H4 (cell line): ENCODE data around the gene FNDC5. TPM values are rescaled to one million over a fixed set of nuclear protein-coding genes. Genes with fewer than 3 reads are reported as not detected.
A peak's percentile ranks its signal among the peaks of the same experiment; 100 is the strongest.

Experiments
- DNase-seq: peaks from one replicate; pipeline ENCODE4 v3.0.0-alpha.2; 2015; ENCODE audit warnings: low spot score
- total RNA-seq: library from RNA; depleted of rRNA; stranded (reverse); fragments of >200 nt; shearing (Covaris generic); gene quantifications from 2 replicates; pipeline ENCODE4 v1.2.3, GENCODE V29; 2014

FNDC5 gene
- total RNA-seq, 1 experiment from 2014 or later, result 0.15 TPM

DNA sequence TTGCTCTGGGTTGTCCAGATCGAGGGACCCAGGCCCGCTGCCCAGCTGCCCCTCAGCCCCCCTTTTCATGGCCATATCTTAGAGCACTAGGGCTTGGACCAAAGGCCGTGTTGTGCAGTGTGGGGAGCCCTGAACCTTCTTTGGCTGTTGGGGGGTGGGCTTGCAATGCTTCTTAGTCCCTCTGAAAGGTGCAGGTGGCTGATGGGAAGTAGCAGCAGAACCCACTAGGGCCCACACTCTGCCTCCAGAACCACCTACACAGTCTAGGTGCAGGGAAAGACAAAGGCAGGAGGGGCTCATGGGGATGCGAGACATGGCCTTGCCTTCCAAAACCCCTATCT lies 13.3 kb upstream of the FNDC5 start:
- DNase-seq, result no peak

GRCh38 chr1:32883338-32884031 lies 12.8 kb upstream of the FNDC5 start:
- DNase-seq, result no peak

GRCh38 chr1:32881871-32882850 lies 11.4 kb upstream of the FNDC5 start:
- no peak for DNase-seq

DNA sequence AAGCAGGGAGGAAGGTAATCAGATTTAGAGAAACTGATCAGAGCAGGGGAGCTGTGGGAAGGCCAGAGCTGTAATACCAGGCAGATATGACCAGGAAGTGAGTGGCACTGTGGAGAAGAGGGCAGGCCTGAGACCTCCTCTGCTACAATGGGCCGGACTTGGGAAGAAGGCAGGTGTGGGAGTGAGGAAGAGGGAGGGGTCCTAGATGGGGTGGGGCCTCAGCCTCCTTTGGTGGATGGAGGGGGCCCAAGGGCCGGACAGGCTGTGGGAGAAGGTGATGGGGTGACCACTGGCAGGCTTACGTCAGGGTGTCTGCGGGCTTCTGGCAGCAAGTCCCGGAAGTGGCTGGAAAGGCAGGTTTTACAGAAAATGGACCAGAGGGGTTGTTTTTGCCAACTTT lies 10.6 kb upstream of the FNDC5 start:
- DNase-seq, result no peak

GRCh38 chr1:32878637-32879041 lies 7.9 kb upstream of the FNDC5 start:
- DNase-seq, result no peak

- DNase-seq, result no peak
Observed at GRCh38 chr1:32878183-32878582, 7.5 kb upstream of the FNDC5 start.

- no peak for DNase-seq
Observed at GRCh38 chr1:32877211-32878110, 6.7 kb upstream of the FNDC5 start.

DNA sequence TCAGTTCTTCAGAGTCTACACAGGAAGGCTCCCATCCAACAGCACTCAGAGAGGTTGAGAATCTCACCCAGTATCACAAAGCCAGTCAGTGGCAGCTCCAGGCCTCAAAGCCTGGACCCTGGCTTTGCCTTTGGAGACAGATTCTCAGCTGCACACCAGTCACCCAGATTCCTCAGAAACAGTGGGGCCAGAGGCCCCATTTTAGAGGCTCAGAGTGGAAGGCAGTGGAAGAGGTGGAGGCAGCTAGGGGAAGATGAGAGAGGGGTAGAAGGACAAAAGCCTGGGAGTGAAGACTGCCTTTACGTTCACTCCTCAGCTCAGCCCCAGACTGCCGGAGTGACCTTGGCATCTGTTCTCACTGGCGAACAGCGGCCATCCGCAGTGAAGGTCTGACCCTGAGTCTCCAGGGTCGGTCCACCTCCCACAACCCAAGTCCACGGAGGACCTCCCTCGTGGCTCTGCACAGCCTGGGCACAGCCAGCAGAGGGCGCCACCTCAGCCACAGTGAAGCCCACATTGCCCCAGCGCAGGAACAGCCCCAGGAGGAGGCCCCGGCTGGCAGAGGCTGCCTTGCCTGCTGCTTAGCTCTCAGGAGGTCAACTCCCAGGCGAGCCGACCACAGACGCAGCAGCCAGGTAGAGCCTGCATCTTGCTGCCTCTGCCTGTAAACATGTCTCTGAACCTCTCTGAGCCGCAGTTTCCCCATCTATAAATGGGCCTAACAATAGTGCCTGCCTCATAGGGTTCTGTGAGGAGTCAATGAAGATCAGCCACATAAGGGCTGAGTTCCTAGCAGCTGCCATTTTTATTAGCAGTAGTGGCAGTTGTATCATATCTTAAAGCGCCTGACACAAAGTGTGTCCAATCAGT lies 5.9 kb upstream of the FNDC5 start:
- peak; percentile 58 for DNase-seq

GRCh38 chr1:32874860-32875752 lies 4.4 kb upstream of the FNDC5 start:
- no peak for DNase-seq

- DNase-seq, result no peak
Observed at GRCh38 chr1:32873484-32873883, 2.8 kb upstream of the FNDC5 start.

DNA sequence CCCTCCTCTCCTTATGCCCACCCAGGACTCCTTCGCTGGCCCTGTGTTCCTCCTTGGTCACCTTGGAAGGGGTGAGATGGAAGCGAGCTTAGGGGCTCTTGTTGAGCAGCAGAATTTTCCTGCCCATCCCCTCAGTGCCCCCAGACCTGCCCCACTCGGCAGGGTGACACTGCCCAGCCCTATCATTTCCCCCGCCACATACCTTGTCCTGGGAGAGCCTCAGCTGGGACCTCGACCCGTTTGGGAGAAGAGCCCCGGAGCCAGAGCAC lies 1.4 kb upstream of the FNDC5 start:
- no peak for DNase-seq

- DNase-seq, result no peak
Observed at GRCh38 chr1:32871364-32872191, 866 bp upstream of the FNDC5 start.

GRCh38 chr1:32869923-32870614 lies 643 bp downstream of the FNDC5 start:
- no peak for DNase-seq

GRCh38 chr1:32868806-32869455 lies 1.8 kb downstream of the FNDC5 start:
- DNase-seq, result no peak

- no peak for DNase-seq
Observed at GRCh38 chr1:32868085-32868484, 2.6 kb downstream of the FNDC5 start.

- DNase-seq, result no peak
Observed at GRCh38 chr1:32867671-32868070, 3.0 kb downstream of the FNDC5 start.

- DNase-seq, result no peak
Observed at GRCh38 chr1:32867151-32867550, 3.6 kb downstream of the FNDC5 start.
